Raji (cell line): ENCODE results near the gene BSPRY.

Experiments used
- POLR2A ChIP-seq: IDR thresholded peaks from 2 replicates; pipeline ENCODE4 v1.6.1; 2011; ENCODE audit warnings: low read depth, low read length, control low read depth; ENCODE audit not compliant: insufficient read depth

The BSPRY gene

DNA sequence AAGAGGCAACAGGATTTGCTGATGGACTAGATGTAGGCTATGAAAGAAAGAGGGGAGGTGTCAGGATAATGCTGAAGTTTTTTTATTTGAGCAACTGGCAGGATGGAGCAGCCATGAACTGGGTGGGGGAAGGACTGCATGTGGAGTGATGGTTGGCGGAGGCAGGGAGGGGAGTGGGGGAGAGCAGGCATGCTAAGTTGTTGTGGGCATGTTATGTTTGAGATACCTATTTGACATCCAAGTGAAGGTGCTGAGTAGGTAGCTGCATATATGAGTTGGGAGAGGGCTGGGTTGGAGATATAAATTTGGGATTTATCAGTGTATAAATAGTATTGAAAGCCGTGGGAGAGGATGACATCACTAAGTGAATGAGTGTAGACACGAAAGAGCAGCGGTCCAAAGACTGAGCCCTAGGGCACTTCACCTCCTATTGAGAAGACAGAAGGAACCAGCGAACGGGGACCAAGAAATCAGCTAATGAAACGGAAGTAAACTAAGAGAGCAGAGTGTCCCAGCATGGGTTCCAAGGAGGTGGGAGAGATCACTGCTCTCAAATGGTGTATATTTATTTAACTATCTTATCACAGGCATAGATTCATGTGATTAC is 7.4 kb downstream of the BSPRY start:
- TF ChIP-seq POLR2A: no peak

DNA sequence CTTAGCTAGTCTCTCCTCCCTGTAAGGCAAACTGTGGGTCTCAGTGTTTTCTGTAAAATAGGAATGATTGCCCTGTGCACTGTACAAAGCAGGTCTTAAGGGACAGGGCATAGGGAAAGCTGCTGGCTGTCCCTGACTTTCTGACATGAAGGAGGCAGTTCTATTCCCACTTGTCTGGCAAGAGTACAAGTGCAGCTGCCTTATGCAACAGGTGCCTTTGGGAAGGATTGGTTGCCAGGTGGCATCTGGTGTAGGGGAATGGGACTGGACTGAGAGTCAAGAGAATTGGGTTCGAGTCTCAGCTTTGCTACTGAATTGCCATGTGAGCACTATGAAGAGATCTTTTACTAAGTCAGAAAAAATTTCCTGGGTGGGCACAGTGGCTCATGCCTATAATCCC is 10.0 kb downstream of the BSPRY start:
- TF ChIP-seq POLR2A: no peak

DNA sequence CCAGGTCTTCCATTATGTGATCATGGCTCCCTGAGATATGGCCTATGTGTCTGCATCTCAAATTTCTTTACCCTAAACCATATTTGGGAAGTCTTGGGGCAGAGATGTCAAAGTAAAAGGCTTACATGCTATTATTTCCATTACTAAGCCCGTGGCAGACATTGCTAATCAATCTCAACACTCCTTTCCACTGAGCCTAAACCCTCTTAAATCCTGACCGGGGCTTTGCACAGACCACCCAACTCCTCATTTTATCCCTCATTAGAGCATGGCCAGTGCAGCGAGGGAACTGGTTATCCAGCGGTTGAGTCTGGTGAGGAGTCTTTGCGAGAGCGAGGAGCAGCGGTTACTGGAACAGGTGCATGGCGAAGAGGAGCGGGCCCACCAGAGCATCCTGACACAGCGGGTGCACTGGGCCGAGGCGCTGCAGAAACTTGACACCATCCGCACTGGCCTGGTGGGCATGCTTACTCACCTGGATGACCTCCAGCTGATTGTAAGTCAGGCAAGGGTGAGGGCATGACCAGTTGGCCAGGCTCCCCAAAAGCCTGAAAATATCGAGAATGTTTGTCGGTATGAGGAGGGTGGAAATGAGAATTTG is 11.0 kb downstream of the BSPRY start:
- TF ChIP-seq POLR2A: no peak

DNA sequence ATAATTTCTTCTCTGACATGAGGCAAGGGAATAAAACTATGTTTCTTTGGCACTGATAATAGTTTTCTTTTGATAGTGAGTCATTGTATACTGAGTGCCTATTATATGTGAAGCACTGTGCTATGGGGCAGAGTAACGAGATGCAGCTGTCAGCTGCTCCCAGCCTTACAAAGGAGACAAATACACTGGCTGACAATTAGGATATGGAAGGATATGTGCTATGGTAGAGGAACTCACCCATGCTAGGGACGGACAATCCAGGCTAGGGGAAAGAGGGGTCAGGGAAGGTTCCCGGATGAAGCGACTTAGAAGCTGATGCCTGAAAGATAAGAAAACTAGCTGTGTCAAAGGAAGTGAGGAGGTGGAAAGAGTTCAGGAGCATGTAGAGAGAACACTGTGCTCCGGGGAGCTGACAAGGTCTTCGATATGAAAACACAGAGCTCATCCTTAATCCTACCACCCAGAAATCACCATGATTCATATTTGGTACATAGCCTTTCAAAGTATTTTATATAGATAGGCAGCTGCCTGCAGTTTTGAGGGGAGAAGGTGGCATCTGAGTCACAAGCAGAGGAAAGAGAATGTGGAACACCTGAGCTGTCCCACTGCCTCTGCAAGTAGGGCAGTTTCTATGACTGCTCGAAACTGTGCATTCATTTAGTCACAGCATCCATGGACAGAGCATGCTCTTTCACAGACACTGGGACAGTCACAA is 12.1 kb downstream of the BSPRY start:
- TF ChIP-seq POLR2A: no peak

DNA sequence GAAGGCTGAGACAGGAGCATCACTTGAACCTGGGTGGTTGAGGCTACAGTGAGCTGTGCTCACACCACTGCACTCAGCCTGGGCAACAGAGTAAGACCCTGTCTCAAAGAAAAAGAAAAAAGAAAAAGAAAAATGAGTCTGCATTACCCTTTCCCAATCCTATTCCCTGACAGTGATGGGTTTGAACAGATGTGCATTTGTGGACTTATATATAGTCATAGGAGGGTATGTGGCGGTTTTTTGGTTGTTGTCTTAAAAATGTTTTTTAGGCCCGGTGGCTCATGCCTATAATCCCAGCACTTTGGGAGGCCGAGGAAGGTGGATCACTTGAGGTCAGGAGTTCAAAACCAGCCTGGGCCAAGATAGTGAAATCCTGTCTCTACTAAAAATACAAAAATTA is 14.0 kb downstream of the BSPRY start:
- TF ChIP-seq POLR2A: no peak

DNA sequence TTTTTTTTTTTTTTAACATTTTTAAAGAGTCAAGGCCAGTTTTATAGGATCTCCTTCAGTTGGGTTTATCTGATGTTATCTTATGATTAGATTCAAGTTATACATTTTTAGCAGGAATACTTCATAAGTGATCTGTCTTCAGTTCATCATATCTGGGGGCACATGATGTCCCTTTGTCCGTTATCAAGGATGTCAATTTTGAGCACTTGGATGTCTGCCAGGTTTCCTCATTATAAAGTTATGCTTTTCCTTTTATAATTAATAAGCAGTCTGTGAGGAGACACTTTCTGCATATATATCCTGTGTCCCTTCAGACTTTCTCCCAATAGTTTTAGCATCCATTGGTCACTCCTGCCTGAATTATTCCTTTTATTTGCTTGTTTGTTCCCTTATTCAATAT is 15.6 kb downstream of the BSPRY start:
- TF ChIP-seq POLR2A: no peak

DNA sequence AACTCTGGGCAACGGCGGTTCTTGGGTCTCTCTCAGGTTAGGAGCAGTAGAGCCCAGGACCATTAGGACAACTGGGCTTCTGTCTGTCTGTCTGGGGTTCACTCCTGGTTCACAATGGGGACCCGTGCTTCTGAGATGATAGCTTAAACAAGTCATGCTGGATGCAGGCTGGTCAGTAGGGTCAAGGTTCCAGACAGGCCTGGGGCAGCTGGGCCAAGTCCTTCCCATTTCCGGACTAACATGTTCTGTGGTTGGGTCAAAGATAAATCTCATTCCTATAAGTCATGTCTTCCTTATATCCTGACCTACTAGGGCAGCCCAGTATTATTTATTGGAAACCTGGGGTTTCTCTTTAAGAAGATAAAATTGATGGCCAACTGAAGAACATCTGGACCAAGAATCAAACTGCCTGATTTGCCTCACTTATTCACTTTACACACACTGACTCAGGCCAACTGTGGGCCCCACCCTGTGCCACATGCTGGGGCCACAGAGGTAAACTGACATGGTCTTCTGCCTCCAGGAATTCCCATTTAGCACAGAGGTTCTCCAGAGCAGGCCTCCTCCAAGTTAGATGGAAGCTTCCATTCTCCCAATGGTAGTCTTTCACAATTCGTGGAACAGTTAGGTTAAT is 19.1 kb downstream of the BSPRY start:
- TF ChIP-seq POLR2A: no peak

DNA sequence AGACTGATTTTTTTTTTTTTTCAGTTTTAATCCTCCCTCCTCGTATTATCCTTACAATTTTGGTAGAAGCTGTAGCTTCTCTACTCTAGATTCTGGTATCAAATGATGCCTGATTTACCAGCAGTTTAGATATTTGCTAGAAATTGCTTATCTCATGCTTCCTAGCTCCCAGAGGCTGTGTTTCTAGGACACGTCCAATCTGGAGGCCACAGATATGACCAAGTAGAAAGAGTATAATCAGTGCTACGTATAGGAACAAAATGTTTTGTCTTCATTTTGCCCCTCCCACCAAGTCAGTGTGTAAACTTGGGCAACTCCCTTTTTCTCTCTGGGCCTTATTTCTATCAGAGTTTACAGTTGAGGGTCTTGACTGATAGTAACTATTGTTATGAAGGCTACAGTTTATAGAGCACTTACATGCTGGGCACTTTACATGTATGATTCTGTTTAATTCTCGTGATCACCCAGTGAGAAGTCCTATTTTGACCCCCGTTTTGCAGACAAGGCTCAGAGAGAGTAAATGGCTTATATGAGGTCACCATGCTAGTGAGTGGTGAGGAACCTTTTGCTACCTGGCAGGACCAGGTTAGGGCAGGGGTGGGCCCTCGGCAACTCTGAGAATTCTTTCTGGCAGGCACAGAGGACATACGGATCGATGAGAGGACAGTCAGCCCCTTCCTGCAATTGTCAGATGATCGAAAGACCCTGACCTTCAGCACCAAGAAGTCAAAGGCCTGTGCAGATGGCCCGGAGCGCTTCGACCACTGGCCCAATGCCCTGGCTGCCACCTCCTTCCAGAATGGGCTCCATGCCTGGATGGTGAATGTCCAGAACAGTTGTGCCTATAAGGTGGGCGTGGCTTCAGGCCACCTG is 19.9 kb downstream of the BSPRY start:
- no peak for TF ChIP-seq POLR2A

DNA sequence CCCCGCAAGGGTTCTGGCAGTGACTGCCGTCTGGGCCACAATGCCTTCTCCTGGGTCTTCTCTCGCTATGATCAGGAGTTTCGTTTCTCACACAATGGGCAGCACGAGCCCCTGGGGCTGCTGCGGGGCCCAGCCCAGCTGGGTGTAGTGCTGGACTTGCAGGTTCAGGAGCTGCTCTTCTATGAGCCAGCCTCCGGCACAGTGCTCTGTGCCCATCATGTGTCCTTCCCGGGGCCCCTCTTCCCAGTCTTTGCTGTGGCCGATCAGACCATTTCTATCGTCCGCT is 20.5 kb downstream of the BSPRY start:
- no peak for TF ChIP-seq POLR2A

DNA sequence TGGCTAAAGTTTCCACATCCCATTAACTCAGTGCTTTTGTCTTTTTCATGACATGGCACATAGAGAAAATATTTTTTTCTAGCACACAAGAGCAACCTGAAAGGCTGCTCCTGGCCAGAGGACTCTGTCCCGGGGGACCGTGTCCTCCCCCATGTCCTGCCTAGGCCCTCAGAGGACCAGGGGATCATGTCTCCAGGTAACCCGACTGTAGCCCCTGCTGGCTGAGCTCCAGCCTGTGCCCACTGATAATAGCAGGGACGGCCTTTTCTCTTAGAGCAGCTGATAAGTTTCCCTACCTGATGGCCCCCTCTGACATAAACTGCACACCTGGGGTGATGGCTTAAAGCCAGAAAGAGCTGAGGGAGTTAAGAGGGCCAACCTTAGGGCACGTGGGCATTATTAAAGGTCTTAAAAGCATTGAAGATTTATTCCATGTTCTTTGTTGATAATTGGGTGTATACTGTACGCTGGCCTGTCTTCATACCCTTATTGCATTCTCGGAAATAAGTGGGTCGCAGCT is 21.5 kb downstream of the BSPRY start:
- no peak for TF ChIP-seq POLR2A

DNA sequence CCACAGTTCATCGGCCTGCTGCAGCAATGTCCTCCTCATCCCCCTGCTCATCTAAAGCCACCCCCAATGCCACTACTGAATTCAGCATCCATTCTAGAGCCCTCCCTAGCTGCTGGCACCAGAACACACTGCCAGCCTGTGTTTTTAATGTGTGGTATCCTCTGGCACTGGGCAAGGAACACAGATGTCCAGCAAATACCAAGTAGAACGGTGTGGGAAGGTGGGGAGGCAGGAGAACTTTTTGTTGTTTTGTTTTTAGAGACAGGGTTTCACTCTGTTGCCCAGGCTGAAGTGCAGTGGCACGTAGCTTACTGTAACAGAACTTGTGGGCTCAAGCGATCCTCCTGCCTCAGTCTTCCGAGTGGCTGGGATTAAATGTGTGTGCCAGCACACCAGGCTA is 22.7 kb downstream of the BSPRY start:
- TF ChIP-seq POLR2A: no peak

DNA sequence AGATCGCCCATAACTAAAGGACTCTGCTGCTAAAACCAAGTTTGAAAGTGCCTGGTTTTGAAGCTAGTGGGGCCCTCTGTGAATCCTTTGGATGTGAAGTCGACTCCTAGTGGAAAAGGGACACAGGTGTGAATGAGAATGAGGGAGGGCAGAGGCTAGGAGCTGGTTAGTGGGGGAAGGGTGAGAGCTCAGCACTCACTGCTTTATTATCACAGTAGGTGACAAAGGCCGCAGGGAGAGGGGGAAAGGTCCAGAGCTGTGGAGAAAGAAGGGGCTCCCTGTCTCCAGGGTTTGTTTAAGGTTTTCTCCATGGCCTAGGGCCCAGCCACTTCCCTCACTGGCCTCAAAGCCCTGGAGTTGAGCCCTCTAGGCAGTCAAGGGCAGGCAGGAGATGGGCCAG is 23.9 kb downstream of the BSPRY start:
- TF ChIP-seq POLR2A: no peak

DNA sequence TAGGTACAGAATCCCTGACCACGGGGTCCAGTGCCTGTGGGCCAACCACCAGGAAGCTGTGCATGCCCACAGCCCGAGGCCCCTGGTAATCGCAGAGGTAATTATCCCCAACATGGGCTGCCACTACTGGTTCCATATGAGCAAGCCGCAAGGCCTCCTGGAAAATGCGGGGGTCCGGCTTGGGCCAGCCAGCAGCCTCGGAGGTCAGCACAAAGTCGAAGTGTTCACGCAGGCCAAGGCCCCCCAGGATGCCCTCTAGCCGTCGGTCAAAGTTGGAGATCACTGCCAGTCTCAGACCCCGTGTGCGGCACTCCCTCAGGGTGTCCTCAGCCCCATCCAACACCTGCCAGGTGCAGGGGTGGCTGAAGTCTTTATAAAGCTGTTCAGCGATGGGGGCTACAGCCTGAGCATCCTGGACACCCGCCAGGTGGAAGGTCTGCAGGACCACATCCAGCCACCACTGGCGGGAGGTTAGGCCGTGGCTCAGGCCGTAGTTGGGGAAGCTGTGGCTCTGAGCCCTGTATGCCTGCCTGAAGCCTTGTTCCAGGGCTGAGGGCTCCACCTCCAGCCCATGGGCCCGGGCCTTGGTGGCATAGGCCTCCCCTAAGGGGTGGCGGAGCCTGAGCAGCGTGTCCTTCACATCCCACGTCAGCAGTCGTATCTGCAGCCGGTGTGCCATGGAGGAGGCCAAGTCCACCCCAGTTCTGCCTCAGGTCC is 24.5 kb downstream of the BSPRY start:
- no peak for TF ChIP-seq POLR2A

DNA sequence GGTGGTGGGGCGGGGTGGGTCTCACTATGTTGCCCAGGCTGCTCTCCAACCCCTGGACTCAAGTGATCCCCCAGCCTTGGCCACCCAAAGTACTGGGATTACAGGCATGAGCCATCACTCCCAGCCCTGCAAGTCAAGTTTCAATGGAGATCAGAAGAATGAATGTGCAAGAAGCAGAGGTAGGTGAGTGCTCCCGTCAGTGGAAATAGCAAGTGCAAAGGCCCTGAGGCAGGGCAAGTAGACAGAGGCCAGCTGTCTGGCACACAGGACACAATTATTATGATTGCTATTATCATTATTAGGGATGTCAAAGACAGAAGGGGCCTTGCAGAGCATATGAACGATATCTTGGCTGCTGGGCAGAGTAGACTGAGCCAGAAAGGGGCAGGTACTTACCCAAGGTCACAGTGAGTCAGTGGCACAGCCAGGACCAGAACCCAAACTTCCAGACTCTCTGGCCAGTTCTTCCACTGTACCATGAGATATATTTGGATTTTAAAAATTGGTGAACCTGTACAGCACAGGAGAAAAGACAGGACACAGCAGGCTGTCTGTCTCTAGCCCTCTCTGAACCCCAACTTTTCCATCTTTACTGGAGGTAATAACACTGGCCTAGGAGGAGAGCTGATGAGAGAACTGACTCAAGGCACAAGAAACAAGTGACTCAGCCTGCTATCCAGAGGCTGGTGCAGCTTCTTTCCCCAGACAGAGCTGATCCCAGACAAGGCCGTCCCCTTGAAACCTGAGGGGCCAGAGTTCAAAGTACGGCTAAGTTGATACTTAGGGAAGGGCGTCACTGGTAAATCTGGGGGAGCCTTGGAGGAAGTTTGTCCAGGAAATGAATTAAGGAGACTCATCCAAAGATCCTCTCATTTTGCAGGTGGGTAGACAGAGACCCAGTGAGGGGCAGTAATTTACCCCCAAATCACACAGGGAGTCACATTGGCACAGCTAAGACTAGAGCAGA is 26.0 kb downstream of the BSPRY start:
- TF ChIP-seq POLR2A: no peak
